Breast epithelium (tissue), 4 donors: Measurements from ENCODE around the gene SNIP1. TPM values are rescaled to one million over a fixed set of nuclear protein-coding genes. Genes with fewer than 3 reads are reported as not detected.

Source experiments
- DNase-seq, 2 donors: peaks; one replicate each; pipeline ENCODE4 v3.0.0-alpha.2; 2019; ENCODE audit warnings: low spot score in 2 of 2
- H3K27ac ChIP-seq, 2 donors: fragments of 200-600 bp; sonication (generic) in 1 of 2; one replicate each; pipeline ENCODE4 v1.5.1; 2016 to 2019; ENCODE audit warnings: mild to moderate bottlenecking in 1 of 2
- H3K27me3 ChIP-seq, 2 donors: fragments of 200-600 bp; sonication (generic) in 1 of 2; one replicate each; pipeline versions ENCODE4 v1.5.1 to v1.6.0; 2017 to 2019; ENCODE audit warnings: control low read depth in 1 of 2, mild to moderate bottlenecking in 1 of 2
- H3K36me3 ChIP-seq: fragments of 200-600 bp; one replicate; pipeline ENCODE4 v1.5.1; 2019
- H3K4me1 ChIP-seq, 2 donors: fragments of 200-600 bp; sonication (generic); one replicate each; pipeline ENCODE4 v1.5.1; 2016 to 2019; ENCODE audit warnings: control low read depth in 1 of 2
- H3K4me3 ChIP-seq, 3 donors: fragments of 200-600 bp; sonication (generic); 1 replicate in 2 of 3; 2 replicates in 1 of 3; pipeline ENCODE4 v1.5.1; 2016 to 2019; ENCODE audit warnings: mild to moderate bottlenecking in 3 of 3, moderate library complexity in 2 of 3
- H3K9me3 ChIP-seq, 2 donors: fragments of 200-600 bp; sonication (generic) in 1 of 2; one replicate each; pipeline ENCODE4 v1.5.1; 2016 to 2019; ENCODE audit warnings: control low read depth in 1 of 2
- CTCF ChIP-seq, 3 donors: fragments of 450-650 bp; IDR thresholded peaks; one replicate each; pipeline ENCODE4 v1.5.1; 2016 to 2017; ENCODE audit warnings: antibody characterized with exemption in 3 of 3, mild to moderate bottlenecking in 3 of 3, moderate library complexity in 3 of 3
- POLR2A ChIP-seq: fragments of 450-650 bp; IDR thresholded peaks from one replicate; pipeline ENCODE4 v1.6.1; 2016; ENCODE audit warnings: antibody characterized with exemption, mild to moderate bottlenecking, moderate library complexity
- POLR2AphosphoS5 ChIP-seq, 3 donors: sonication (generic); formaldehyde crosslinking; IDR thresholded peaks; one replicate each; pipeline ENCODE4 v1.6.1; 2017; ENCODE audit warnings: antibody characterized with exemption in 3 of 3
- intact Hi-C: fragments of 100-400 bp; cut with DNase I; formaldehyde crosslinking; loops from one replicate; pipeline ENCODE4 v1.15.1; 2023; ENCODE audit warnings: low total_unique reads
- total RNA-seq, 3 donors: library from RNA; depleted of rRNA; stranded (reverse); fragments of >200 nt; gene quantifications; one replicate each; pipeline ENCODE4 v1.1.0, GENCODE V29; 2016

Gene SNIP1
- total RNA-seq, 3 donors from 2014 or later = 11.4 to 22.7 (median 14.7) TPM

- no peaks in the 10 kb centered on the region for H3K9me3 ChIP-seq
- H3K27ac ChIP-seq = peak overlapping the region; percentile 89 to 93
- no peak for TF ChIP-seq CTCF (IDR thresholded peaks at IDR 0.05)
- TF ChIP-seq POLR2AphosphoS5 (IDR thresholded peaks at IDR 0.05) = no peak
- TF ChIP-seq POLR2A = no peak
- no peaks in the 10 kb centered on the region for H3K36me3 ChIP-seq
- intact Hi-C loops = no loop called here
- peaks cover 8 to 17% of the 10 kb centered on the region in 2 donors for H3K4me1 ChIP-seq
- H3K4me3 ChIP-seq = peak overlapping the region; percentile 29 to 63 (median 51)
- no peaks in the 10 kb centered on the region for H3K27me3 ChIP-seq
- DNase-seq = no peak
Observed at GRCh38 chr1:37557402-37557801, 3.3 kb upstream of the SNIP1 start.

GRCh38 chr1:37556712-37557196 lies 2.7 kb upstream of the SNIP1 start, which contains the start of gene DNALI1:
Gene DNALI1, plus strand, starts transcription at chr1:37556940. Its CDS starts 55 bp downstream, at chr1:37556995.
- Histone ChIP-seq H3K36me3 (no peaks in the 10 kb centered on the region), H3K4me1 (peaks cover 8 to 22% of the 10 kb centered on the region in 2 donors), H3K27ac (peak within 1 kb of the TSS; percentile 89 to 93), H3K4me3 (peak within 1 kb of the TSS; percentile 29 to 63 (median 51)), H3K9me3 (no peaks in the 10 kb centered on the region), H3K27me3 (no peaks in the 10 kb centered on the region)
- intact Hi-C loops = no loop called here
- peak; percentile 89 to 96 for DNase-seq
- peak; percentile 15 for TF ChIP-seq POLR2A
- peak; percentile 20 to 81 (median 51) for TF ChIP-seq POLR2AphosphoS5 (IDR thresholded peaks at IDR 0.05)
- TF ChIP-seq CTCF (IDR thresholded peaks at IDR 0.05) = no peak

GRCh38 chr1:37553598-37553926 lies 531 bp downstream of the SNIP1 start:
- DNase-seq = no peak
- peak overlapping the region; percentile 95 to 97 for H3K27ac ChIP-seq
- no peaks in the 10 kb centered on the region for H3K36me3 ChIP-seq
- intact Hi-C loops = no loop called here
- H3K9me3 ChIP-seq = no peaks in the 10 kb centered on the region
- H3K4me3 ChIP-seq = peak overlapping the region; percentile 76 to 100 (median 99)
- no peaks in the 10 kb centered on the region for H3K27me3 ChIP-seq
- TF ChIP-seq POLR2A = no peak
- TF ChIP-seq CTCF (IDR thresholded peaks at IDR 0.05) = no peak
- TF ChIP-seq POLR2AphosphoS5 (IDR thresholded peaks at IDR 0.05) = no peak
- peaks cover 8 to 22% of the 10 kb centered on the region in 2 donors for H3K4me1 ChIP-seq

GRCh38 chr1:37549341-37549740 lies 4.8 kb downstream of the SNIP1 start:
- DNase-seq = no peak
- Histone ChIP-seq H3K27ac (no peak overlapping the region), H3K4me1 (peaks cover 4 to 15% of the 10 kb centered on the region in 2 donors), H3K36me3 (no peaks in the 10 kb centered on the region), H3K4me3 (no peak overlapping the region), H3K9me3 (no peaks in the 10 kb centered on the region), H3K27me3 (no peaks in the 10 kb centered on the region)
- intact Hi-C loops = no loop called here
- TF ChIP-seq POLR2AphosphoS5 (IDR thresholded peaks at IDR 0.05) = no peak
- TF ChIP-seq CTCF (IDR thresholded peaks at IDR 0.05) = no peak
- no peak for TF ChIP-seq POLR2A

GRCh38 chr1:37545019-37545418 lies 9.1 kb downstream of the SNIP1 start:
- intact Hi-C loops = no loop called here
- Histone ChIP-seq H3K27ac (no peak overlapping the region), H3K36me3 (no peaks in the 10 kb centered on the region), H3K4me3 (no peak overlapping the region), H3K27me3 (no peaks in the 10 kb centered on the region), H3K4me1 (no peaks in the 10 kb centered on the region), H3K9me3 (no peaks in the 10 kb centered on the region)
- no peak for DNase-seq
- TF ChIP-seq POLR2AphosphoS5 (IDR thresholded peaks at IDR 0.05) (no peak), CTCF (IDR thresholded peaks at IDR 0.05) (no peak), POLR2A (no peak)
